Ovary (tissue), 3 donors: Measurements from ENCODE around the gene DIS3L2.

Experiments
- CTCF ChIP-seq, 3 donors: fragments of 450-650 bp in 2 of 3; fragments of 200-600 bp in 1 of 3; IDR thresholded peaks; one replicate each; pipeline versions ENCODE4 v1.5.1 to v1.8.0; 2016 to 2022; ENCODE audit warnings: antibody characterized with exemption in 3 of 3, mild to moderate bottlenecking in 1 of 3
- EP300 ChIP-seq: sonication (generic); formaldehyde crosslinking; IDR thresholded peaks from one replicate; pipeline ENCODE4 v1.6.1; 2017; ENCODE audit warnings: antibody characterized with exemption
- POLR2A ChIP-seq: fragments of 450-650 bp; IDR thresholded peaks from one replicate; pipeline ENCODE4 v1.6.1; 2017; ENCODE audit warnings: antibody characterized with exemption, mild to moderate bottlenecking, moderate library complexity
- donor health status: DM: no; HTN: no; CAD: no.

GRCh38 chr2:232325324-232326273 lies 364.1 kb downstream of the DIS3L2 start:
- peak; percentile 23 to 58 (median 43) for TF ChIP-seq CTCF (IDR thresholded peaks at IDR 0.05)
- no peak for TF ChIP-seq POLR2A
- TF ChIP-seq EP300 = no peak
